ENCODE measurements around the gene MARK4. TPM values are rescaled to one million over a fixed set of nuclear protein-coding genes. Genes with fewer than 3 reads are reported as not detected.

The MARK4 gene
- total RNA-seq, 3 donors from 2014 or later: 11.0 to 20.0 (median 19.2) TPM

DNA sequence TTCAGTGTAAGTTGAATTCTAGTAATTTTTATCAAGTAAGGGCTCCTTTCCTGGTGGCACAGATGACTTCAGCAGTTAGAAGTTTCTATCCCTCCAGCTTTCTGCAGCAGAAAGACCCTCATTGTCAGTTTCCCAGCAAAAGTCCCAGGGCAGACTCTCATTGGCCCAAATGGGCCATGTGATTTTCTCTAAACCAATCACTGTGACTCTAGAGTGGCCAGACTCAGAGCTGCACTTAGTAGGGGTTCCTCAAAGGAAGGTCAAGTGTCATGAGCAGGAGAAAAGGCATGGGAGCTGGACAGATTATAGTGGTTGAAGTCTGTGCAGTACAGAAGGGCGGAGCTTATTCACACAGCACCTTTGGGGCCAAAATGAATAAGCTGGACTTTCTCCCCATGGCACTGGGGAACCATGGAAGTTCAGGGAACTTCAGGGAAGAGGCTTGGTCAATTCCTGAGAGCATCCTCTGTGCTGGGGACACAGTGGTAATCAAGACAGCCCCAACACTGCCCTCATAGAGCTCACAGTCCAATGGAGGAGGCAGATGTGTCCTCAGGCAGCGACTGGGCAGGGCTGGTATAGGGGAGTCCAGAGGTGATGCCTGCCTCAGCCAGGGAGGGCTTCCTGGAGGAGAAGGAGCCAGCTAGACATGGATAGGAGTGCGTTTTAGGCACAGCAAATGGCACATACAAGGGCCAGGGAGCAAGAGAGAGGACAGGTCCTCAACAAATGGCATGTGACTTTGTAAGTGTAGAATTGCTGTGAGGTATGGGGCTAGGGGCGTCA lies 53.3 kb downstream of the MARK4 start:
- intact Hi-C loops (cut with DNase I; ENCODE audit: low total_unique reads): loop anchor here (5.0 kb wide), 1 partner anchor 277 kb away; no protein-coding TSS in a partner anchor
- Histone ChIP-seq H3K27ac (no peak overlapping the region), H3K27me3 (no peaks in the 10 kb centered on the region), H3K4me1 (no peaks in the 10 kb centered on the region), H3K4me3 (no peak overlapping the region), H3K36me3 (peaks cover 2% of the 10 kb centered on the region), H3K9me3 (no peaks in the 10 kb centered on the region)
- TF ChIP-seq, protein P1, sequence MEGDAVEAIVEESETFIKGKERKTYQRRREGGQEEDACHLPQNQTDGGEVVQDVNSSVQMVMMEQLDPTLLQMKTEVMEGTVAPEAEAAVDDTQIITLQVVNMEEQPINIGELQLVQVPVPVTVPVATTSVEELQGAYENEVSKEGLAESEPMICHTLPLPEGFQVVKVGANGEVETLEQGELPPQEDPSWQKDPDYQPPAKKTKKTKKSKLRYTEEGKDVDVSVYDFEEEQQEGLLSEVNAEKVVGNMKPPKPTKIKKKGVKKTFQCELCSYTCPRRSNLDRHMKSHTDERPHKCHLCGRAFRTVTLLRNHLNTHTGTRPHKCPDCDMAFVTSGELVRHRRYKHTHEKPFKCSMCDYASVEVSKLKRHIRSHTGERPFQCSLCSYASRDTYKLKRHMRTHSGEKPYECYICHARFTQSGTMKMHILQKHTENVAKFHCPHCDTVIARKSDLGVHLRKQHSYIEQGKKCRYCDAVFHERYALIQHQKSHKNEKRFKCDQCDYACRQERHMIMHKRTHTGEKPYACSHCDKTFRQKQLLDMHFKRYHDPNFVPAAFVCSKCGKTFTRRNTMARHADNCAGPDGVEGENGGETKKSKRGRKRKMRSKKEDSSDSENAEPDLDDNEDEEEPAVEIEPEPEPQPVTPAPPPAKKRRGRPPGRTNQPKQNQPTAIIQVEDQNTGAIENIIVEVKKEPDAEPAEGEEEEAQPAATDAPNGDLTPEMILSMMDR (IDR thresholded peaks at IDR 0.05): no peak
- TF ChIP-seq POLR2AphosphoS5 (IDR thresholded peaks at IDR 0.05): no peak
- no peak for TF ChIP-seq POLR2A (IDR thresholded peaks at IDR 0.05)
- no peak for DNase-seq (ENCODE audit: low spot score in 2 of 2)

- Histone ChIP-seq H3K27me3 (no peaks in the 10 kb centered on the region), H3K36me3 (no peaks in the 10 kb centered on the region), H3K4me3 (no peak overlapping the region), H3K4me1 (no peaks in the 10 kb centered on the region), H3K9me3 (no peaks in the 10 kb centered on the region), H3K27ac (no peak overlapping the region)
- intact Hi-C loops (cut with DNase I; ENCODE audit: low total_unique reads): no loop called here
- TF ChIP-seq, protein P1 (IDR thresholded peaks at IDR 0.05): no peak
- TF ChIP-seq POLR2AphosphoS5 (IDR thresholded peaks at IDR 0.05) (no peak), POLR2A (IDR thresholded peaks at IDR 0.05) (no peak)
- no peak for DNase-seq (ENCODE audit: low spot score in 2 of 2)
Observed at GRCh38 chr19:45305007-45305406, 53.9 kb downstream of the MARK4 start.

DNA sequence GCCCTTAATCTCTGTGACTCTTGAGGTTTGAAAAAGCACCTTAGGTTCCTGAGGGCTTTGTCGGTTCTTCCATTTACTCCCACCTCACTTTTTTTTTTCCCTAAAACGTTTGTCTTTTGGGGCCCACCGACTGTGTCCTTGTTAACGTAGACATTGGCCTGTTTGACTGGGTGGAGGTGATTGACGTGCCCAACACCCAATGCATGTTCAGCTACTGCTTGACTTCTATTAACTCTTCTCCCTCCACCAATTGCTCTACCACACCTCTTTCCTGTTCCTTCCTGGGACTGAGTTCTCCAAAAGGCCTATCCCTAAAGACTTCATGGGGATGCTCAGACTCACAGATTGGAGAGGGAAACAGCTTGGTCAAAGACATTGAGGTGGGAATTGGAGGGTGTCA lies 54.4 kb downstream of the MARK4 start:
- no peaks in the 10 kb centered on the region for H3K27me3 ChIP-seq
- H3K4me1 ChIP-seq: no peaks in the 10 kb centered on the region
- no peak for TF ChIP-seq POLR2AphosphoS5 (IDR thresholded peaks at IDR 0.05)
- TF ChIP-seq, protein P1 (IDR thresholded peaks at IDR 0.05): no peak
- no peak for TF ChIP-seq POLR2A (IDR thresholded peaks at IDR 0.05)
- no peak overlapping the region for H3K27ac ChIP-seq
- H3K36me3 ChIP-seq: no peaks in the 10 kb centered on the region
- H3K9me3 ChIP-seq: no peaks in the 10 kb centered on the region
- intact Hi-C loops (cut with DNase I; ENCODE audit: low total_unique reads): no loop called here
- H3K4me3 ChIP-seq: no peak overlapping the region
- DNase-seq (ENCODE audit: low spot score in 2 of 2): no peak

DNA sequence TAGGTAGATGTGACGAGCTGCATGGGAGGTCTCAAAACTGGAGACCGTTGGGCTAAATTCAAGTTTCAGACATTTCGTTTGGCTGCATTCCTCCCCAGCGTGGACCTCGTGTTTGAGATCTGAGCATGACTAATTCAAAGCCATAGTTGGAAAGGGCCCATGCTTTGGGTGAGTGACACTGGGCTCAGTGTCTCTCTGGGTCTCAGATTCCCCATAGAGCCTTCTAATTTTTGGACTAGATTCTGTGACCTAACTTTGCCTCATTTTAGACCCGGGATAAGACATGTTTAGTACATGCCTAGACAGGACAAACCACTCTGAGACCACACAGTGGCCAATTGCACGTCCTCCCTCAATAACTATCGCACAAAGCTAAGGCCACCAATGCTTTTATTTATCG lies 55.0 kb downstream of the MARK4 start:
- Histone ChIP-seq H3K27me3 (no peaks in the 10 kb centered on the region), H3K36me3 (no peaks in the 10 kb centered on the region), H3K4me1 (no peaks in the 10 kb centered on the region), H3K4me3 (no peak overlapping the region), H3K9me3 (no peaks in the 10 kb centered on the region), H3K27ac (no peak overlapping the region)
- DNase-seq (ENCODE audit: low spot score in 2 of 2): no peak
- intact Hi-C loops (cut with DNase I; ENCODE audit: low total_unique reads): no loop called here
- TF ChIP-seq, protein P1 (IDR thresholded peaks at IDR 0.05): no peak
- no peak for TF ChIP-seq POLR2A (IDR thresholded peaks at IDR 0.05)
- no peak for TF ChIP-seq POLR2AphosphoS5 (IDR thresholded peaks at IDR 0.05)

DNA sequence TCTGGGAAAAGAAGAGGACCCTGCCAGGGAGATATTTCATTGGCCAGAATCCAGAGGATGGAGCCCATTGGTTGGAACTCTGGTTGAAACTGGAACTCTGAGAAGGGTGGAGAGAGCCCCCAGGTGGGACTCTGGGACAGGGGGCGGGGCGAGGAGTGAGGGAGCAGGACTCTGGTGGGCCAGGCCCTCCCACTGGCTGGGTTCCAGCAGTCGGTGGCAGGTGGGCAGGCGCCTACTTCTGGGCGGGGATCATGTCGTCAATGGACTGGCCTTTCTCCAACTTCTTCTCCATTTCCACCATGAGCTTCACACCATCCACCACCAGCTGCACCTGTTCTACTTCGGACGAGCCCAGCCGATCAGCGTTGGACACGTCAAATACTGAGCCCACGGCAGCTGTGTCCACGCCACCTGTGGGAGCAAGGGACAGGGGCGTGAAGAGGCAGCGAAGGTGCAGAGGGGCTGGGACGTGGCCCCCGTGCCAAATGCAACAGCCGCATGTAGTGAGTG lies 55.5 kb downstream of the MARK4 start:
- H3K27me3 ChIP-seq: no peaks in the 10 kb centered on the region
- no peaks in the 10 kb centered on the region for H3K9me3 ChIP-seq
- no peak overlapping the region for H3K27ac ChIP-seq
- H3K4me3 ChIP-seq: no peak overlapping the region
- no peak for TF ChIP-seq POLR2AphosphoS5 (IDR thresholded peaks at IDR 0.05)
- TF ChIP-seq, protein P1 (IDR thresholded peaks at IDR 0.05): no peak
- no peak for TF ChIP-seq POLR2A (IDR thresholded peaks at IDR 0.05)
- H3K36me3 ChIP-seq: no peaks in the 10 kb centered on the region
- intact Hi-C loops (cut with DNase I; ENCODE audit: low total_unique reads): no loop called here
- DNase-seq (ENCODE audit: low spot score in 2 of 2): no peak
- no peaks in the 10 kb centered on the region for H3K4me1 ChIP-seq
